ENCODE results near the gene SWAP70.

The SWAP70 gene

GRCh38 chr11:9657531-9657930 is 6.3 kb upstream of the SWAP70 start:
- ATAC-seq = no peak
- TF ChIP-seq ZNF8 (CRISPR knock-in tag; IDR thresholded peaks at IDR 0.05) = no peak

GRCh38 chr11:9660886-9661285 is 3.0 kb upstream of the SWAP70 start:
- ATAC-seq = no peak
- TF ChIP-seq ZNF8 (CRISPR knock-in tag; IDR thresholded peaks at IDR 0.05) (no peak), PATZ1 (CRISPR knock-in tag; IDR thresholded peaks at IDR 0.05; ENCODE audit: borderline replicate concordance) (no peak), CSRNP3 (CRISPR knock-in tag; IDR thresholded peaks at IDR 0.05) (no peak), ISL1 (CRISPR knock-in tag; IDR thresholded peaks at IDR 0.05) (no peak), BACH2 (CRISPR knock-in tag; IDR thresholded peaks at IDR 0.05; ENCODE audit: borderline replicate concordance) (no peak), OSR1 (CRISPR knock-in tag; IDR thresholded peaks at IDR 0.05) (no peak), ZNF70 (CRISPR knock-in tag; IDR thresholded peaks at IDR 0.05) (no peak), ZFP3 (CRISPR knock-in tag; IDR thresholded peaks at IDR 0.05) (no peak), ZNF565 (CRISPR knock-in tag; conservative IDR thresholded peaks at IDR 0.05; ENCODE audit: low read depth) (no peak), GLIS3 (CRISPR knock-in tag; IDR thresholded peaks at IDR 0.05) (no peak), SNAI2 (CRISPR knock-in tag; IDR thresholded peaks at IDR 0.05) (no peak), TOX (CRISPR knock-in tag; IDR thresholded peaks at IDR 0.05; ENCODE audit: borderline replicate concordance) (no peak), TCF4 (CRISPR knock-in tag; IDR thresholded peaks at IDR 0.05; ENCODE audit: borderline replicate concordance) (no peak), PPARA (CRISPR knock-in tag; IDR thresholded peaks at IDR 0.05; ENCODE audit: borderline replicate concordance) (no peak), CSDC2 (CRISPR knock-in tag; IDR thresholded peaks at IDR 0.05) (no peak), ESRRG (CRISPR knock-in tag; IDR thresholded peaks at IDR 0.05) (no peak), ZC3H10 (CRISPR knock-in tag; IDR thresholded peaks at IDR 0.05) (no peak)
- TF ChIP-seq, protein P1, sequence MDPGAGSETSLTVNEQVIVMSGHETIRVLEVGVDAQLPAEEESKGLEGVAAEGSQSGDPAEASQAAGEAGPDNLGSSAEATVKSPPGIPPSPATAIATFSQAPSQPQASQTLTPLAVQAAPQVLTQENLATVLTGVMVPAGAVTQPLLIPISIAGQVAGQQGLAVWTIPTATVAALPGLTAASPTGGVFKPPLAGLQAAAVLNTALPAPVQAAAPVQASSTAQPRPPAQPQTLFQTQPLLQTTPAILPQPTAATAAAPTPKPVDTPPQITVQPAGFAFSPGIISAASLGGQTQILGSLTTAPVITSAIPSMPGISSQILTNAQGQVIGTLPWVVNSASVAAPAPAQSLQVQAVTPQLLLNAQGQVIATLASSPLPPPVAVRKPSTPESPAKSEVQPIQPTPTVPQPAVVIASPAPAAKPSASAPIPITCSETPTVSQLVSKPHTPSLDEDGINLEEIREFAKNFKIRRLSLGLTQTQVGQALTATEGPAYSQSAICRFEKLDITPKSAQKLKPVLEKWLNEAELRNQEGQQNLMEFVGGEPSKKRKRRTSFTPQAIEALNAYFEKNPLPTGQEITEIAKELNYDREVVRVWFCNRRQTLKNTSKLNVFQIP (CRISPR knock-in tag; IDR thresholded peaks at IDR 0.05; ENCODE audit: borderline replicate concordance, low read depth) = no peak

DNA sequence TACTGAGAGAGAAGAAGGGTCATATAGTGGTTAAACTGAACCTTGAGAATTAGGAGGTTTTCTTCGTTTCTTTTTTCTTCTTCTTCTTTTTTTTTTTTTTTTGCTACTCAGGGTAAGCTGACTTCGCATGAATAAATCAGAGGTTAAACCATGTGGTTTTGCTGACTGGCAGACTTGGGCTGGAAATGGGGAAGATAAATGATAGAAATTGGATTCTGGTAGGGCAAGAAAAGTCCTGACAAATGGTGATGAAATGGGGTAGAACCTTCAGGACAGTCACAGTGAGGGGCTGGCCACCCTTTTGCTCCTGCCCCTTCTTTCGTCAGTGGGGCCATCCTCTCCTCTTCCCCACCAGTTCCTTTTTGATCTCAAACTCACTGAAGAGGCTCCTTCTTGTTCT is 1.6 kb upstream of the SWAP70 start:
- TF ChIP-seq PATZ1 (CRISPR knock-in tag; IDR thresholded peaks at IDR 0.05; ENCODE audit: borderline replicate concordance) (no peak), GLIS3 (CRISPR knock-in tag; IDR thresholded peaks at IDR 0.05) (no peak), ISL1 (CRISPR knock-in tag; IDR thresholded peaks at IDR 0.05) (no peak), ARNTL (CRISPR knock-in tag; IDR thresholded peaks at IDR 0.05; ENCODE audit: borderline replicate concordance, low read depth) (no peak), ZFP30 (CRISPR knock-in tag; IDR thresholded peaks at IDR 0.05) (no peak), ZFP3 (CRISPR knock-in tag; IDR thresholded peaks at IDR 0.05) (no peak), CSRNP3 (CRISPR knock-in tag; IDR thresholded peaks at IDR 0.05) (no peak), PPARA (CRISPR knock-in tag; IDR thresholded peaks at IDR 0.05; ENCODE audit: borderline replicate concordance) (no peak), ZNF70 (CRISPR knock-in tag; IDR thresholded peaks at IDR 0.05) (no peak), ZNF565 (CRISPR knock-in tag; conservative IDR thresholded peaks at IDR 0.05; ENCODE audit: low read depth) (no peak), CSDC2 (CRISPR knock-in tag; IDR thresholded peaks at IDR 0.05) (no peak), ZNF8 (CRISPR knock-in tag; IDR thresholded peaks at IDR 0.05) (no peak), OSR1 (CRISPR knock-in tag; IDR thresholded peaks at IDR 0.05) (no peak), TCF4 (CRISPR knock-in tag; IDR thresholded peaks at IDR 0.05; ENCODE audit: borderline replicate concordance) (no peak), TSHZ2 (CRISPR knock-in tag; IDR thresholded peaks at IDR 0.05) (no peak)
- TF ChIP-seq, protein P1 (CRISPR knock-in tag; IDR thresholded peaks at IDR 0.05; ENCODE audit: borderline replicate concordance, low read depth) = no peak
- no peak for ATAC-seq
